ENCODE results near the gene CHRNA4. TPM values are rescaled to one million over a fixed set of nuclear protein-coding genes. Genes with fewer than 3 reads are reported as not detected.

CHRNA4 gene
- total RNA-seq, 1 donor, result not detected

DNA sequence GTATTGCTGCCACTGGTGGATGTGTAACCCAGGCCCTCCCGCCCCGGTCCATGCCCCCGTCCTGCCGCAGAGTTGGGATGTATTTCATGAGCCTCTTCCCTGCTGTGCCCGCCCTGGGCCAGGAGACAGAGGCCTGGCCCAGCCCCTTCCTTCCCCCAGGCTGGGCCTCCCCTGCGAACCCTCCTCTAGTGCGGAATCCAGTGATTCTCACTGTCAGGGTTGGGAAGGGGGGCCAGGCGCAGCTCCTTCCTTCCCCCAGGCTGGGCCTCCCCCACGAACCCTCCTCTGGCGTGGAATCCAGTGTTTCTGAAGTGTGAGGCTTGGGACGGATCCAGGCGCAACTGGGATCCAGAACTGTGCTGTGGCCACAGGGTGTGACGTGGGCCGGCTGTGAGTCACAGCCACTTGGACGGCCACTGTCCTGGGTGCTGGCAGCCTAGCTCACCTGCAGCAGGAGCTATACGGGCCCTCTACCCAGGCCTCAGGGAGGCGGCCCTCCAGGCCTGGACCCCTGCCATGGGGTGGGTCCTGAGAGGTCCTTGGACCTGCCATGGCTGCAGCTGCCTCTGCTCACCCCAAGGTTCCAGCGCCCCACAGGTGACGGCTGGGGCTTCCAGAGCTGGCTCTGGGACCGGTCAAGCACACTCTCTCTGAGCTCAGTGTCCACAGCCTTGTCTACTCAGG lies 39.9 kb downstream of the CHRNA4 start:
- H3K4me3 ChIP-seq (ENCODE audit: low read depth, low read length), result no peak overlapping the region
- DNase-seq (ENCODE audit: low read depth), result peak; percentile 20
- TF ChIP-seq, protein P1, sequence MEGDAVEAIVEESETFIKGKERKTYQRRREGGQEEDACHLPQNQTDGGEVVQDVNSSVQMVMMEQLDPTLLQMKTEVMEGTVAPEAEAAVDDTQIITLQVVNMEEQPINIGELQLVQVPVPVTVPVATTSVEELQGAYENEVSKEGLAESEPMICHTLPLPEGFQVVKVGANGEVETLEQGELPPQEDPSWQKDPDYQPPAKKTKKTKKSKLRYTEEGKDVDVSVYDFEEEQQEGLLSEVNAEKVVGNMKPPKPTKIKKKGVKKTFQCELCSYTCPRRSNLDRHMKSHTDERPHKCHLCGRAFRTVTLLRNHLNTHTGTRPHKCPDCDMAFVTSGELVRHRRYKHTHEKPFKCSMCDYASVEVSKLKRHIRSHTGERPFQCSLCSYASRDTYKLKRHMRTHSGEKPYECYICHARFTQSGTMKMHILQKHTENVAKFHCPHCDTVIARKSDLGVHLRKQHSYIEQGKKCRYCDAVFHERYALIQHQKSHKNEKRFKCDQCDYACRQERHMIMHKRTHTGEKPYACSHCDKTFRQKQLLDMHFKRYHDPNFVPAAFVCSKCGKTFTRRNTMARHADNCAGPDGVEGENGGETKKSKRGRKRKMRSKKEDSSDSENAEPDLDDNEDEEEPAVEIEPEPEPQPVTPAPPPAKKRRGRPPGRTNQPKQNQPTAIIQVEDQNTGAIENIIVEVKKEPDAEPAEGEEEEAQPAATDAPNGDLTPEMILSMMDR (IDR thresholded peaks at IDR 0.05; ENCODE audit: insufficient read depth, low read length), result no peak

DNA sequence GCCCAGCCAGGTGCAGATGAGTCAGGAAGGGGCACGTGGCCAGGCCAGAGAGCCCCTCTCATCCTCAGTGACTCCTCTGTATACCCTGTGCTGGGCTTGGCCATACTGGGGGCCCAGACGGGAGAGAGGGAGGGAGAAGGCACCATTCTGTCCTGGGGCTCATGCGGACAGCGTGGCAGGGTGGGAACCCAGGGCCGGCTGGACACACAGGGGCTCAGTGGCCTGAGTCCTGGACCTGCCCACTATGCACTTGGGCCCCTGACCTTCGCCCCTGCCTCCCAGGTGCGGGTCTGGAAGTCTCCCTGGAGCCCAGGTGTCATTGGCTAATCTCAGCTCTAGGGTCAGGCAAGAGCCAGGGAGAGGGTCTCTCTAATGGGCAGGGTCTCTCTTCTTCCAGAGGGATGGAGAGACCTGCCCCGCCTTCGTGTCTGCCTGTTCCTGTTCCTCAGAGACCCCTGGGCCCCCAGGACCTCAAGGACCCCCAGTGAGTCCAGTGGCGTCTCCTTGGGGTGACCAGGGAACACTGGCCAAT lies 40.5 kb downstream of the CHRNA4 start:
- no peak for DNase-seq (ENCODE audit: low read depth)
- no peak overlapping the region for H3K4me3 ChIP-seq (ENCODE audit: low read depth, low read length)
- TF ChIP-seq, protein P1 (IDR thresholded peaks at IDR 0.05; ENCODE audit: insufficient read depth, low read length), result no peak

DNA sequence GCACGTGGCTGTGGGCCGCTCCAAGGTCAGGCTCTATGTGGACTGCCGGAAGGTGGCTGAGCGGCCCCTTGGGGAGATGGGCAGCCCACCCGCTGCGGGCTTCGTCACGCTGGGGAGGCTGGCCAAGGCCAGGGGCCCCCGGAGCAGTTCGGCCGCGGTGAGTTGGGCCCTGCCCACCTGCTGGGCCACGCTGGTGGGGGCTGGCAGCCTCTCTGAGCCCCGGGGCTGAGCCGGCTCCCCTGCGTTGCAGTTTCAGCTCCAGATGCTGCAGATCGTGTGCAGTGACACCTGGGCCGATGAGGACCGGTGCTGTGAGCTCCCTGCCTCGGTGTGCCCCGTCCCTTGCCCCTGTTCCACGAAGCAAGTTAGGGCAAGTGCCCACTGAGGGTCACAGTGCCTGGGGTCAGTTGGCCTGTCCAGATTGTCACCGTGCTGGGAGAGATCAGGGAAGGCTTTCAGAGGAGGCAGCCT lies 41.1 kb downstream of the CHRNA4 start:
- no peak overlapping the region for H3K4me3 ChIP-seq (ENCODE audit: low read depth, low read length)
- no peak for DNase-seq (ENCODE audit: low read depth)
- TF ChIP-seq, protein P1 (IDR thresholded peaks at IDR 0.05; ENCODE audit: insufficient read depth, low read length), result no peak

DNA sequence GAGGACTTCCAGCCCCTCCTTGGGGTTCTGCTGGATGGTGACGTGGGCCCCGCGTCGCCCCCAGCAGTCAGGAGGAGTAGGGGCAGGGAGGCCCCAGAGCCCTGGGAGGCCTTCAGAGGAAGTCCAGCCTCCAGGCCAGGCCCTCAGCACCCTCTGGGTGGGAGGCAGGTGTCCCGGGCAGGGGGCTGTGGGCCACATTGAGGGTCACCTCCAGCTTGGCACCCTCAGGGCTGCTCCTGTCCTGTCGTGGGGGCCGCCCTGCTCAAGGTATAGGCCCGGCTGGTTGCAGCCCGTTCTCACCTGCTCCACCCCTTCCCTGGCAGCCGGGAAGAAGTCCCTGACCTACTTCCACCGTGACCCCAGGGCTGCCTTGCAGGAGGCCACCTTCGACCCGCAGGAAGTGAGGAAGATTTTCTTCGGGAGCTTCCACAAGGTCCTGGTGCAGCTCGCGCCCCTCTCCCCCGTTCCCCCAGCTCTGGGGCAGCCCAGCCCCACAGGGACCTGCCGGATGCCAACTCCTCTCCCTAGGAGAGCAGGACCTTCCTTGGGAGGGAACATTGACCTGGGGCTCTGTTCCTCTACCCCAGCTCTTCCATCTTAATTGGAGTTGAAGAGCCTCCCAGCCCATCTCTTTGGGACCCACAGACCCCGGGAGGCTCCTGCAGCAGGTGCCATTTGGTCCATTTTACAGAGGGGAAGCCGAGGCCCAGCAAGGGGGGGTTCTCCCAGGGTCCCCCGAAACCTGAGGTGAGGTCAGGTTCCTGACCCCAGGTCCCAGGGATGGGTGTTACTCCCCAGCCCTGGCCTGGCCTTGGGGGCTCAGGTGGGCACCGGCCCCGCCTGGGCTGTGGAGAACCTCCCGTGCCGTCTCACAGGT lies 41.7 kb downstream of the CHRNA4 start:
- H3K4me3 ChIP-seq (ENCODE audit: low read depth, low read length), result no peak overlapping the region
- TF ChIP-seq, protein P1 (IDR thresholded peaks at IDR 0.05; ENCODE audit: insufficient read depth, low read length), result no peak
- no peak for DNase-seq (ENCODE audit: low read depth)

DNA sequence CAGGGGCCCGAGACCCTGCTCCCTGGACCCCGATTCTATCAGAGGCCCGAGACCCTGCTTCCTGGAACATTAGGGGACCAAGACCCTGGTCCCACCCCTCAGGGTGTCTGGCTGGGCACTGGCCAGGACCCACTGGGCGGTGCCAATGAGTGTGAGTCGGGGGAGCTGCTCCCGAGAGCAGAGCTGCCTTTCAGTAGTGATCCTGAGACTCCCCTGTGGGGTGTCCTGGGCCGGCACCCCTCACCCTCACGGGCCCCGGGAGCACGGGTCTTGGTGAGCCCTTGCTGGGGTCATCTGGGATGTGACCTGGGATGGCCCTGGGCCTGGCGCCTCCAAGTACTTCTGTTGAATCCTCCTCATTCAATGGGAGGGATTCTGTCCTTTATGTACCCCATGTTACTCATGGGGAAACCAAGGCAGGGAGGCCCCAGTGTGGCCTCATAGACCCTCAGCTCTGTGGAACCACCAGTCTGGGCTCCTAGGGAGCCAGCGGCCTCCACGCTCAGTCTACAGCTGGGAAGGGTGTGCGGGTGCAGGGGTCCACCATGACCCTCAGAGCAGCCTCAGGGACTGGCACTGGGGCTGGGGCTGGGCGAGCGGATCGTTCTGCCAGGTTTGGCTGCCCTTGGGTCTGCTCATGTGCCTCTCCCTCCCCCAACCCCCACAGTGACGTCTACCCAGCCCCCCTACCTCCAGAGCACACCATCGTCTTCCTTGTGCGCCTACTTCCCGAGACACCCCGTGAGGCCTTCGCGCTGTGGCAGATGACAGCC lies 42.6 kb downstream of the CHRNA4 start:
- TF ChIP-seq, protein P1 (IDR thresholded peaks at IDR 0.05; ENCODE audit: insufficient read depth, low read length), result no peak
- no peak overlapping the region for H3K4me3 ChIP-seq (ENCODE audit: low read depth, low read length)
- DNase-seq (ENCODE audit: low read depth), result no peak

DNA sequence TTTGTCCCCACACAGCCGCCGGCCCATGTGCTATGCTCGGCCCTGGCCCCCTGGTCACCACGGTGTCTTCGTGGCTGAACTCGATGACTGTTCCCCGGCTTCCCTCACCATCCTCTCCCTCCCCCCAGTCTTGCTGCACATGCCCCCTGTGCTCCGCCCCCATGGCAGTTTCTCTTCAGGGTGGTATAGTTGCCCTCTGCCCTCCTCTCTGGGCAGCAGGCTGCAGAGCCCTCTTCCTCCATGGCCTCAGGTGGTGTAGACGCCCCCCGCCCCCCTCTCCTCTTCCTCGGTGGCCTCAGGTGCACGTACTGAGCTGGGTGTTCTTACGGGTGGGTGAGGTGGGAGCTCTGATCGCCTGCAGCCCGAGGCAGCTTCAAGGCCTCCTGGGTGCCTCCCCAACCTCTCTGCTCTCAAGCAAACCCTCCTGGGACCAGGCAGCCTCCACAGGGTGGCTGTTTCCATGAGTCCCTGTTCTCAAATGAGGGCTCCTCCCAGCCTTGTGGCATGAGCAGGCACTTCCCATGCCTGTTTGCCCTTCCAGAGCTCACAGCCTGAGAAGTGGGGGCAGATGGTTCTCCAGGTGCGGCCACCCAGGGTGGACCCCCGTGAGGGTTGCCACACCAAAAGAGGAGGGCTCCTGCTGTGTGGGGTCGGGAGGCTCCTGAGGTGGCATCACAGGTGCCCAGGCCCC lies 43.4 kb downstream of the CHRNA4 start:
- DNase-seq (ENCODE audit: low read depth), result no peak
- H3K4me3 ChIP-seq (ENCODE audit: low read depth, low read length), result no peak overlapping the region
- TF ChIP-seq, protein P1 (IDR thresholded peaks at IDR 0.05; ENCODE audit: insufficient read depth, low read length), result no peak
